ENCODE data around the gene KCNA4.
"Not testable (repeated sequence)": the region's sequence is repeated elsewhere in the genome, so short reads cannot be mapped to it uniquely, and the experiment has no call there.

KCNA4 gene

GRCh38 chr11:30016588-30017363 is at the start of gene KCNA4:
KCNA4 (minus strand) TSS chr11:30017030; CDS start chr11:30012678, 4,352 bp downstream.
- no peak for DNase-seq

GRCh38 chr11:30062103-30062502 is 45.3 kb upstream of the KCNA4 start:
- DNase-seq: no peak

- no peak for DNase-seq
Measured at GRCh38 chr11:30059172-30059815, 42.5 kb upstream of the KCNA4 start.

DNA sequence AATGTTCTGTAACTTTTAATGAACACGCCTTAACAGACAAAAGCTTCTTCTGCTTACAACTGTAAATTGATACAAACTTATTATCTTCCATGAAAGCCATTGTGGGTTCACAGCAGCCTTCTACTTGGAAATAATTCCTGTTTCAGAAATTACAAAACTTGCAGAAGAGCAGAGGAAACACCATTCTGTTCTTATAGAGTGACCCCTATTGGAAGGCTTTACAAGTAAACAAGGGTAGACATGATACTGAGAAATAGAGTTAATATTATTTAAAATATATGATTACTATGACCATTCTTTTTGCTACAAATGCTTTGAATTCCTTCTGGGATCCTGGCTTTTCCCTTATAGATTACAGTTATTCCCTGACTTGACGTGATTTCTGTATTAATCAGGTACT is 32.4 kb upstream of the KCNA4 start:
- DNase-seq: no peak

DNA sequence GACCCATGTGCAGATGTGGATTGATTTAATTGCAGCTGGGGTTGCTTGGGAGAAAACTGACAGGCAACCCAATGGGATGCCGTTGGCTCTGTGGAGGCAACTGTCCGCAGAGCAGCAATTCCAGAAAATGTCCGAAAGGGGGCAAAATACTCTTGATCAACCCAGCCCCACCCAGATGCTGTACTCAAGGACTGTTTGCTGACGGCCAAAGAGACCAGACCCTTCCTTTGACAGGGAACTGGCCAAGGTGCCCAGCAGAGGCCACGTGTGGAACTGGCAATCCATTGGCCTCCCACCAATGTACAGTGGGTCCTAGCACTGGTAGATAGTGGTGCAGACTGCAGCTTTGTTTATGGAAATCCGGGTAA is 29.7 kb upstream of the KCNA4 start:
- DNase-seq: no peak

GRCh38 chr11:30045921-30046577 is 29.2 kb upstream of the KCNA4 start:
- no peak for DNase-seq

DNA sequence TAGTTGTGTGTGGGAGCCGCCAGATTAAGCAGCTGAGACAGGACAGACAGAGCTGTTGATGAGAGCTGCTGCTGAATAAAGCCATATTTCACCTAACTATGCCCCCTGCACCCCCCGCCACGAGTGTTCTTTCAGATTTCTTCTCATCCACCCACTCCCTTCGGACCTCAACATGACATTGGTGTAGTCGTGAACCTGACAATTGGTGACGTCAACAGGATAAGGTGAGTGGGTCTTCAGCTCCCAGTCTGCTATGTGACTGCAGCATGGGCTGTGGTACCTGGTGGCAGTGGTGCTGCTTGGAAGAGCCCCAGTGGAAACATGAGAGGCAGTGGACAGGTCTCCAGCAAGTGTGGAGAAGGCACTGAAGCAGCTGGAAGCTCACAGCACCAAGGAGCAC is 28.3 kb upstream of the KCNA4 start:
- DNase-seq: no peak

DNA sequence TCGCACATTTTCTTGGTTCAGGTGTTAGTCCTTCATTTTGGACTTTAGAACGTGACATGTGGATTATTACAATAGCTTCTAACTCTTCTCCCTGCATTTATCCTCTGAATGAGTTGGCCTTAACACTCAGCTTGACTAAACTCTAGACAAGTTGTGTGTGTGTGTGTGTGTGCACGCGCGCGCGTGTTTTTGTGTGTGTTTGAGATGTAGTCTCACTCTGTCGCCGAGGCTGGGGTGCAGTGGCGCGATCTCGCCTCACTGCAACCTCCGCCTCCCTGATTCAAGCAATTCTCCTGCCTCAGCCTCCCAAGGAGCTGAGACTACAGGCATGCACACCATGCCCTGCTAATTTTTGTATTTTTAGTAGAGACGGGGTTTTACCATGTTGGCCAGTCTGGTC is 24.3 kb upstream of the KCNA4 start:
- DNase-seq: no peak

DNA sequence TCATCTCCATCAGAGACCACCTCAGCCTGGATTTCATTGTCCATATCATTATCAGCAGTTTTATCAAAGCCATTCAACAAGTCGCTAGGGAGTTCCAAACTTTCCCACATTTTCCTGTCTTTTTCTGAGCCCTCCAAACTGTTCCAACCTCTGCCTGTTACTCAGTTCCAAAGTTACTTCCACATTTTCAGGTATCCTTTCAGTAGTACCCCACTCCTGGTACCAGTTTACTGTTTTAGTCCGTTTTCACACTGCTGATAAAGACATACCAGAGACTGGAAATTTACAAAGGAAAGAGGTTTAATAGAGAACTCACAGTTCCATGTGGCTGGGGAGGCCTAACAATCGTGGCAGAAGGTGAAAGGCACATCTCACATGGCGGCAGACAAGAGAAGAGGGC is 17.9 kb upstream of the KCNA4 start:
- not testable (repeated sequence) for DNase-seq

DNA sequence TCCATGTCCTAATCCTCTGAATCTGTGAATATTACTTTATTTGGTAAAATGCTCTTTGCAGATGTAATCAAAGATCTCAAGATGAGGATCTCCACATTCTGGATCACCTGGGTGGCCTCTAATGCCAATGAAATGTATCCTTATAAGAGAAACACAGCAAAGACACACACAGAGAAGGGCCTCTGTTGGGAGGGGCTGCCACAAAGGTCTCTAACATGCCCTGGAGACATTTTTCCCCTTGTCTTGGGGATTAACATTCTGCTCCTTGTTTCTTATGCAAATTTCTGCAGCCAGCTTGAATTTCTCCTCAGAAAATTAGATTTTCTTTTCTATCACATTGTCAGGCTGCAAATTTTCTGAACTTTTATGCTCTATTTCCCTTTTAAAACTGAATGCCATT is 17.3 kb upstream of the KCNA4 start:
- DNase-seq: not testable (repeated sequence)

GRCh38 chr11:30025396-30026139 is 8.7 kb upstream of the KCNA4 start:
- DNase-seq: no peak

- DNase-seq: no peak
Measured at GRCh38 chr11:30023074-30023473, 6.2 kb upstream of the KCNA4 start.

DNA sequence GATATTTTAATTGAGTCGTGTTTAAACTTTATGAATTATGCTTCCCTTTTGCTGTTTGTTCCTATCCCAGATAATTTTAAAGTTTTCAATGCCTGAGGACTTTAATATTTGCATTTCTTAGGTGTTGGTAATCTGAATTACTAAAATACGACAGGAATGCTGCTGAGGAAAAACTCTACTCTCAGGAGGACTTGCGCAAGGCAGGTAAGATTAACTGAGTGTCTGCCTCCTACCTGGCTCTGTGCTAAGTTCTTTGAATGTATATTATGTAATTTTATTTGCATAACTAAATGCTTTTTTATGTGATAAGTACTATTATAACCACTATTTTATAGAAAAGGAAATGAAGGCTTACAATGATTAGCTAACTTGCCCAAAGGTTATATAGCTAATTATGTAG is 2.7 kb upstream of the KCNA4 start:
- no peak for DNase-seq

GRCh38 chr11:30018495-30018894 is 1.7 kb upstream of the KCNA4 start:
- DNase-seq: no peak

DNA sequence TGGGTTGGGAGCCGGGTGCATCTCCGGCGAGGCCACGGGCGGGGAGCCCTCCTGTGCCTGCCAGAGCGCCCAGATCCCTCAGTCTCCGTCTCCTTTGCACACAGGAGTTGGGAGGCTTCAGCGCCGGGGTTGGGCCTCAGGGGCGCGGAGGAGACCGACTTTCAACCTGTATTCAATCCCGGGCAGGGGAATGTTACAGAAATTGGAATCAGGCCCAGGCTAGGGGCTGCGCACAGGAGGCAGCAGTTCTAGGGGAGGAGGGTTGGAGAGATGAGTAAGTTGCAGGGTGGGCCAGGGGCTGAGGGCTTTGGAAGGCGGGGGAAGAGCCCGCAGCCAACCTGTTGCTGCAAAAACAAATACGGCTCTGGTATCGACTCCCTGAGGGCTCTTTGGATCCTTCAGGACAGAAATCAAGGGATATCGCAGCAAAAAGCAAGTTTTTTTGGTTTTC is 640 bp upstream of the KCNA4 start:
- no peak for DNase-seq

DNA sequence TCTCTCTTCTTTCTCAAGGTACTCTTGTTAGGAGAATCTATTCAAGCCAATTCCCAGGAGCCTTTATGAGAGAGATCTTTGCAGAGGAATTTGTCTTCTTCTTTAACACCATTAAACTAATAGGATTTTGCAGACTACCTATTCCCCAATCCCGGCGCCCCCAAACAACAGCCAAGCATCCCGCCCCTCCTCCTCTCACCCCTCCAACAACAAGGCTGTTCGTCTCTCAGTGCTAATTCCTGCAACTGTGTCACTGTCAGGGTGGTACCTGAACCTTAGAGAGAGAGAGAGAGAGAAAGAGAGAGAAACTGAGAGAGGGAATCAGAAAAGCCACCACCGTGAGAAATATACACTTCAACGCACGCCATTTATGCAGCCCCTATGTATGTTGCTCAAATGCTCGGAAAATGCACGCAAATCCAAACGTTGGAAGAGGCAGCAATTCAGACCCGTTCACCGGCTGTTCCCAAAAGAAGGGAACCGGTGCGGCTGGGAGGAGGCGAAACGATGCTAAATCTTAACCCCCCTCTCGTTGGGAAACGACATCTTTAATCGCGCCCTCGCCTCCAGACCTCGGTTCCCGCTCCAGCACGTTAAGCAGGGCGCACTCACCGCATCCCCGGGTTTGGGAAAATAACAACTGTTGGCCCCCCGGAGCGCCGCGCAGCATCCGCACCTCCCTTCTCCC is 961 bp downstream of the KCNA4 start:
- DNase-seq: no peak

DNA sequence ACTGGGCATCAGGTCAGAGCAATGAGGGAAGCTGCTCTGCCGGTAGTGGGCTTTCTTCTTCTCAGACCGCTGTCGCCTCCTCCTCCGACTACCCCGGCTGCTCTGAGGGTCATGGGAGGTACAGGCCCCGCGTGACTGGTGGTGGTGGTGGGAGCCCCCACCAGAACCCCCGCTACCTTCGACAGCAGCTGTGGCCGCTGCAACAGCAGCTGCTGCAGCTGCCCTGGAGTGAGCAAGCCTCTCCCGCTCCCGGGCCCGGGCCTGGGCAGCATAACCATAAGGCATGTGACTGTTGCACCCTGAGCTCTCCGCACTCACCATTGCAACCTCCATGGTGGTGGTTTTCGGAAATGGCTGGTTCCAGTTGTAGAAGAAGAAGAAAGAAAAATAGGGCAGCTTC is 4.5 kb downstream of the KCNA4 start:
- DNase-seq: no peak

DNA sequence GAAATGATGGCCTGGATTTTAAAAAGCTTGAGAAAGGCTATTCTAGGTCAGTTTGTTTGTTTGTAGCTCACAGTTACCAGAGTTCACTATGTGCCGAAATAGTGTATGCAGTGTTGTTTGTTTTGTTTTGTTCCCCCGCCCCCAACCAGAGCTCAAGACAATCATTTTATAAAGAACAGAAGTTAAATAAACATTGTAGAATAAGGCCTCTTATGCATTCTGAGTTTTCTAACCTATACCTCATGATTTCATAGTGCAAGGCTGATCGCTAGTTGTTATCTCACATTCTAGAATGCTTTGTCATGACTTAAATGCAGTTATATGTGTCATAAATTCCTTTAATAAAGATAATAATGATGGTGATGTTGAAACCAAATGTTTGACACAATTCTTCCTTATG is 7.8 kb downstream of the KCNA4 start:
- DNase-seq: no peak

DNA sequence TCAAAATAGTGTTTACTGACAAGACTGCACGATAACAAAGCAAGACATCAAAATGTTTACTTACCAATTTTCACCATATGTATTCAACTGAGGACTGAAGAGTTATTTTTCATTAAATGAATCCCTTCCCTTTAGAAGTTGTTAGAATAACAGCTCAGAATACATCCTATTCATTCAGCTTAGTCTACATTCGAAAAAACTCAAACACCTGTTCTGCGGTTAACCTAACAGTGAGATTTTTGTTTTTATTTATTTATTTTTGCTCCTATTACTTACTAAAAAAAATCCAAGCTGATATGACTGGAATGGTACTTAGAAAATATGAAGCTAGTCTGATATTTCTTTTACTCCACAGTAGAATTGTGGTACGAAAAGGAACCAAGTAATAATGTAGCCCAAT is 10.0 kb downstream of the KCNA4 start:
- DNase-seq: no peak

DNA sequence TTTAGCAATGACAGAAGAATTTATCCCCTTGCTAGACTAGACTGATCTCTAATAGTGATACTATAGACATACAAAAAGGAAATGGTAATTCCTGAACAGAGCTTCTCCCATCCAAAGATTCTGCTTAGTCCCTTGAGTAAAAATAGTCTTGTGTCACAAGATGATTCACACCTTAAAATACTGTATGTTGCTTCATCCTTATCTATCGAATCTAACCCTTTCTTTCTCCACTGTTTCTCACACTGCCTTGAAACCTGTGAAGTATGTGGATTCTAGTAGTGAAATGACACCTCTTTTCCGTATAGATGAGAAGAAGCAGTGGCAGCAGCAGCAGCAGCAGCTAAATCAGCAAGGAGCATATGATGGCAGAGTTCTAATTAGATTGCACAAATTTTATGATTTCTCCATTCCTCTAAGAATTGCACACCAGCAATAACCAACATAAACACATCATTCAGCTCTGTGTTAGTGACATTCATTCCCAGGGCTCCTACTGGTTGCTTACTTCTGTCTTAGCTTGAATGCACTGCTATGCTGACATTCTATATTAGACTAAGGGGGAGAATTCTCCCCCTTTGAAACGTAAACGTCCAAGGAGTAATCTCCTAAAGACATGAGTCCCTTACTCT is 14.6 kb downstream of the KCNA4 start:
- DNase-seq: no peak

DNA sequence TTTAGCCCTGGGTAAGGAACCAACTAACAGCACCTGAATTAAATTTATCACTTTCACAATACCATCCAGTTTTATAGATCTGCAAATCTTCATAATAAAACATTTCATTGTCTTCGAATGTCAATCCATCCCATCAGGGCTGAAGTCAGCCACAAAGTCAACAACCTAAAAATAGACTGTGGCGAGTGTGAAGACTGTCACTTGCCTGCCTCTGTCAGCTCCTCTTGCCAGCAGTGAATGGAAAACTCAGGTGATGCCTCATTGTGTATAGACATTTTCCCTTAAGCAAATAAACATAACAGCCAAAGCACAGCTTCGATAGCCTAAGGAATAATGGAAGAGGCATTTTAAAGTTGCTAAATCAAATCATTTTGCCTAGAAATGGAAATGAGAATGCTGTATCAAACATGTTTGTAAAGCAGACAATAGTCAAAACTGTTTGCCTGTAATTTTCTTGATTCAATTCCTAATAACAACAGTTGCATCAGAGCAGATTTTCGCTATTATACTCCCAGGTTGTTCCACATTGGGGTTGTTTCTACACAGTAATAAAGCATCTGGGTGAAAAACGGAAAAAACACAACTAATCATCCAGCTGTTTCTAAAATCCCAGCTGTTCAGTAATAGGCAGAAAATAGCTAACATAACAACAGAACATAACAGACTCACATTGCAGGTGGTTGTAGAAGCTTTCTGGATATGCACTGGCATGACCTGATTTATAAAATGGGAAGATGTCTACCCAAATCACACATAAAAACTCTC is 15.7 kb downstream of the KCNA4 start:
- DNase-seq: no peak

DNA sequence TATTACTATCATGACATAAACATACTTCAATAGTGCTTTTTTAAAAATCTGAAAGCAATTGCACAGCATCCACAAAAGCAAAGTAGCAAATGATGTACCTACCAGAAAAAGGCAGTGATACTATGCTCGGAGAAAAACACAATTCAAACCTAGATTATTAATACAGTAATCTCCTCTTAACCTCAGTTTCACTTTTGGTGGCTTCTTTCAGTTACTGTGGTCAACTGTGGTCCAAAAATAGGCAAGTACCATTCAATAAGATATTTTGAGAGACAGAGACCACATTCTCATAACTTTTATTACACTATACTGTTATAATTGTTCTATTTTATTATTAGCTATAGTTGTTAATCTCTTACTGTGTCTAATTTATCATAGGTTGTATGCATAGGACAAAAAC is 20.8 kb downstream of the KCNA4 start:
- DNase-seq: no peak
